Measurements from ENCODE around the gene GPHN.
"Not testable (repeated sequence)": the region's sequence is repeated elsewhere in the genome, so short reads cannot be mapped to it uniquely, and the experiment has no call there.

The GPHN gene

DNA sequence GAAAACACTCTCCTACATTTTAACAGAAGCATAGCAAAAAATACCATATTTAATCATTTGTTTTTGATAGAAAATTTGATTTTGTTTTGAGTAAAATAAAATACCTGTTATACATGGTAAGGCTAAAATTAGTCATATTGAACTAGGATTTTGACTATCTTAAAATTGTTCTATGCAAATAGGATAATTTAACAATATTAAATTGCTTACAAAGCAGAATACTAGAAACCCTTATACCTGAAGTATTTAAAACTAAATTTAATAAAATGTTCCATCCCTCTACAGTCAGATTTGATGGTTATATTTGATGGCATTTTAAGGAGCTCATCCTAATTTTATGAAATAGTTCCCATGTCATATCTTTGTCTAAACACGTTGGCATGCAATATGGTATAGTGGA, 323.2 kb downstream of the GPHN start:
- TF ChIP-seq, protein P1, sequence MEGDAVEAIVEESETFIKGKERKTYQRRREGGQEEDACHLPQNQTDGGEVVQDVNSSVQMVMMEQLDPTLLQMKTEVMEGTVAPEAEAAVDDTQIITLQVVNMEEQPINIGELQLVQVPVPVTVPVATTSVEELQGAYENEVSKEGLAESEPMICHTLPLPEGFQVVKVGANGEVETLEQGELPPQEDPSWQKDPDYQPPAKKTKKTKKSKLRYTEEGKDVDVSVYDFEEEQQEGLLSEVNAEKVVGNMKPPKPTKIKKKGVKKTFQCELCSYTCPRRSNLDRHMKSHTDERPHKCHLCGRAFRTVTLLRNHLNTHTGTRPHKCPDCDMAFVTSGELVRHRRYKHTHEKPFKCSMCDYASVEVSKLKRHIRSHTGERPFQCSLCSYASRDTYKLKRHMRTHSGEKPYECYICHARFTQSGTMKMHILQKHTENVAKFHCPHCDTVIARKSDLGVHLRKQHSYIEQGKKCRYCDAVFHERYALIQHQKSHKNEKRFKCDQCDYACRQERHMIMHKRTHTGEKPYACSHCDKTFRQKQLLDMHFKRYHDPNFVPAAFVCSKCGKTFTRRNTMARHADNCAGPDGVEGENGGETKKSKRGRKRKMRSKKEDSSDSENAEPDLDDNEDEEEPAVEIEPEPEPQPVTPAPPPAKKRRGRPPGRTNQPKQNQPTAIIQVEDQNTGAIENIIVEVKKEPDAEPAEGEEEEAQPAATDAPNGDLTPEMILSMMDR (IDR thresholded peaks at IDR 0.05; ENCODE audit: unreplicated experiment in 3 of 3), result no peak
- H3K4me3 Mint-ChIP-seq, result no peak overlapping the region
- H3K9me3 Mint-ChIP-seq, result peaks cover 2% of the 10 kb centered on the region
- no peaks in the 10 kb centered on the region for H3K4me1 Mint-ChIP-seq
- no peaks in the 10 kb centered on the region for H3K27me3 Mint-ChIP-seq (ENCODE audit: low read depth)
- H3K36me3 Mint-ChIP-seq (ENCODE audit: low read depth), result peaks cover 3% of the 10 kb centered on the region
- no peak overlapping the region for H3K27ac Mint-ChIP-seq

DNA sequence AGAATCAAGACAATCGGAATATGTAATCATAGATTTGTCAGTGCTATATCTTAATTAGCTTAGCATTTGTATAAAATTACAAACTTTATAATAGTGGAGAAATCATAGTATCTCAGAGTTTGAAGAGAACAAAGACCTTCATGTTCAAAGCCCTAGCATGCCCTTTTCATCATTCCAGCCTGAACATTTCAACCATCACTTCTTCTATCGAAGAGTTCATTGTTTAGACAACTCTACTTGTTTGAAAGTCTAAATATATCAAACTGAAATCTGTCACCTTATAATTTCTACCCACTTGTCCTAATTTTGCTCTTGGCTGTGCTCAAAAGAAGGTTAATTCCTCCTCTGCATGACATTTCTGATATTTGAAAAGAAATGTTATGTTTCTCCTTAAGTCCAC, 325.9 kb downstream of the GPHN start:
- peaks cover 2% of the 10 kb centered on the region for H3K9me3 Mint-ChIP-seq
- TF ChIP-seq, protein P1 (IDR thresholded peaks at IDR 0.05; ENCODE audit: unreplicated experiment in 3 of 3), result no peak

DNA sequence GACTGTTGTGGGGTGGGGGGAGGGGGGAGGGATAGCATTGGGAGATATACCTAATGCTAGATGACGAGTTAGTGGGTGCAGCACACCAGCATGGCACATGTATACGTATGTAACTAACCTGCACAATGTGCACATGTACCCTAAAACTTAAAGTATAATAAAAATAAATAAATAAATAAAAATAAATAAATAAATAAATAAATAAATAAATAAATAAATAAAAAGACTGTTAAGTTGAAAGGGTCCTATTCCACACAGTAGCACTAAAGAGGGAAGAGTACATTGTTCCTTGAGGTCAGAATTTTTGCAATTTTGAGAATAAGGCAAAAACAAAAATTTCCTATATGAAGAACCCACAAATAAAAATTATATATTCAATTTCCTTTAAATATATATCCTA, 329.5 kb downstream of the GPHN start:
- not testable (repeated sequence) for H3K4me3 Mint-ChIP-seq; H3K27ac Mint-ChIP-seq; H3K4me1 Mint-ChIP-seq; H3K9me3 Mint-ChIP-seq; H3K36me3 Mint-ChIP-seq (ENCODE audit: low read depth); H3K27me3 Mint-ChIP-seq (ENCODE audit: low read depth)

More for the DNA sequence above, 325.9 kb downstream of the GPHN start:
- H3K36me3 Mint-ChIP-seq (ENCODE audit: low read depth), result peaks cover 3% of the 10 kb centered on the region
- H3K4me1 Mint-ChIP-seq, result no peaks in the 10 kb centered on the region
- H3K27ac Mint-ChIP-seq, result no peak overlapping the region
- no peaks in the 10 kb centered on the region for H3K27me3 Mint-ChIP-seq (ENCODE audit: low read depth)
- H3K4me3 Mint-ChIP-seq, result no peak overlapping the region

DNA sequence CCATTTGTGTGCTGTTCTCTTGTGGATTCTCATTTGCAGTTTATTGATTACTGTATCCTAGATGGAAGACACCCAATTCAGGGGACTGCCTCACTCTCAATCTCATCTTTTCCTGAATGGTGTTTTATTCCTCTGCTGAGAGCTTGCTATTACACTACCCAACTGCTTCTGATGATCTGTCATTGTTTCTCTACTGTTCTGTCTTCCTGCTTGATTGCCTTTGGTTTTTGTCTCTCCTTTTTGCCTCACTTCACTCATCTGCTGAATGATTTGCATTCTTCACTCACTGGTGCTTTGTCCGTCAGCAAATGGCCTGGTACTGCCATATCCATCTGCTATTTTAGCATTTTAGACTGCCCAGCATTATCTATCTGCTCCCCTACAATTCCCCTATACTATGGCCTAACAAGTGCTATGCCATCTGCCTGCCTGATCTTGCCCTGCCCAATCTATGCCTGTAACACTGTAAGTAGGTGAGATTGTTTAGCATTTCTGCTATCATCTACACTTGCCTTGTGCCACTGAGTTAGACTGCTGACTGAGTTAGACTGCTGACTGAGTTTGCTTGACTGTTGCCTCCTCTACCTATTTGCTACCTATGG, 335.1 kb downstream of the GPHN start:
- Mint-ChIP-seq H3K9me3 (no peaks in the 10 kb centered on the region), H3K27ac (no peak overlapping the region), H3K4me1 (no peaks in the 10 kb centered on the region), H3K27me3 (ENCODE audit: low read depth) (no peaks in the 10 kb centered on the region), H3K36me3 (ENCODE audit: low read depth) (no peaks in the 10 kb centered on the region), H3K4me3 (no peak overlapping the region)
- TF ChIP-seq, protein P1 (IDR thresholded peaks at IDR 0.05; ENCODE audit: unreplicated experiment in 3 of 3), result no peak

DNA sequence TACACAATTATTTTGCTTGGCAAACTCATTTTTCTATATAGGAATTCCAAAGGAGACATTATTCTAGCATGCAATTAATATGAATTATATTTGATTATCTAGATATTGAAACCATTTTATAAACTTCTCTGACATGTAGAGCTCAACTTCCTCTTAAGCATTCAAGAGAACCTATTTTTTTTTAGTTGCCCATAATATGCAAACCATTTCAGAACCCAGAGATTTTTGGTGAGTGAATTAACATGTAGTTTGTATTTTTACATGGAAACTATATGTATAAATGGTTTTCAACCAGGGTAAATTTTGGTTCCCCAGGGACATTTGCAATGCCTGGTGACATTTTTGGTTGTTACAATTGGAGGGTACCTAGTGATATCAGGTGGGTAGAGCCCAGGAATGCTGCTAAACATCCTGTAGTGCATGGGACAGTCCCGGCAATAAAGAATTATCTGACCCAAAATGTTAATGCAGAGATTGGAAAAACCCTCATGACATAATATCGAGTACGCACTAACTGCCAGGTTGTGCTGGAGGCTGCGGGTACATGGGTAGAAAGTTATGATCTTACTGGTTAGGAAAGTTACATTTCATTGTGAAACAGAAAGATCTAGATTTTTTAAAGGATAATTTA, 342.4 kb downstream of the GPHN start:
- no peak overlapping the region for H3K4me3 Mint-ChIP-seq
- peaks cover 7% of the 10 kb centered on the region for H3K36me3 Mint-ChIP-seq (ENCODE audit: low read depth)
- TF ChIP-seq, protein P1 (IDR thresholded peaks at IDR 0.05; ENCODE audit: unreplicated experiment in 3 of 3), result no peak
- no peaks in the 10 kb centered on the region for H3K9me3 Mint-ChIP-seq
- H3K27me3 Mint-ChIP-seq (ENCODE audit: low read depth), result no peaks in the 10 kb centered on the region
- no peak overlapping the region for H3K27ac Mint-ChIP-seq
- H3K4me1 Mint-ChIP-seq, result no peaks in the 10 kb centered on the region

DNA sequence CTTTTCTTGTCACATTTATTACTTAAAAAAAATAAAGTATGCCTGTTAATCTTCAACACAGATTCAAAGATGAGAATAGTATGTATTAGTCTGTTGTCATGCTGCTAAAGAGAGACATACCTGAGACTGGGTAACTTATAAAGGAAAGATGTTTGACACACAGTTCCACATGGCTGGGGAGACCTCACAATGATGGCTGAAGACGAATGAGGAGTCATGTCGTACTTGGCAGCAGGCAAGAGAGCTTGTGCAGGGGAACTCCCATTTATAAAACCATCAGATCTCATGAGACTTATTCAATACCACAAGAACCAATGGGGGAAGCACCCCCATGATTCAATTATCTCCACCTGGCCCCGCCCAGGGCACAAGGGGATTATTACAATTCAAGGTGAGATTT, 345.4 kb downstream of the GPHN start:
- Mint-ChIP-seq H3K36me3 (ENCODE audit: low read depth) (peaks cover 16% of the 10 kb centered on the region), H3K27ac (no peak overlapping the region)

More for the DNA sequence above, 345.4 kb downstream of the GPHN start:
- Mint-ChIP-seq H3K4me3 (no peak overlapping the region), H3K27me3 (ENCODE audit: low read depth) (no peaks in the 10 kb centered on the region), H3K9me3 (no peaks in the 10 kb centered on the region), H3K4me1 (no peaks in the 10 kb centered on the region)
- TF ChIP-seq, protein P1 (IDR thresholded peaks at IDR 0.05; ENCODE audit: unreplicated experiment in 3 of 3), result no peak

All from nephron (organoid).